DOHH2 (cell line): ENCODE data around the gene ITGA4.

Experiments
- H3F3A ChIP-seq: fragments of 200-600 bp; sonication (generic), shearing (Covaris generic); 2 replicates; pipeline ENCODE4 v1.6.0; 2016; ENCODE audit warnings: antibody characterized with exemption, mild to moderate bottlenecking; ENCODE audit not compliant: control insufficient read depth, insufficient read depth
- H3K27ac ChIP-seq: fragments of 200-600 bp; sonication (generic); 2 replicates; pipeline ENCODE4 v1.5.1; 2014; ENCODE audit warnings: low read depth, mild to moderate bottlenecking, low read length, moderate library complexity
- H3K27me3 ChIP-seq: fragments of 200-600 bp; sonication (generic); 2 replicates; pipeline ENCODE4 v1.6.1; 2014; ENCODE audit warnings: mild to moderate bottlenecking, low read length, mixed read lengths; ENCODE audit not compliant: control insufficient read depth
- H3K36me3 ChIP-seq: fragments of 200-600 bp; sonication (generic); 2 replicates; pipeline ENCODE4 v1.6.1; 2014; ENCODE audit warnings: mild to moderate bottlenecking, low read length, moderate library complexity, mixed read lengths; ENCODE audit not compliant: control insufficient read depth
- H3K4me1 ChIP-seq: fragments of 200-600 bp; sonication (generic); 2 replicates; pipeline ENCODE4 v1.6.1; 2014; ENCODE audit warnings: mild to moderate bottlenecking, low read length, mixed read lengths; ENCODE audit not compliant: control insufficient read depth
- H3K4me2 ChIP-seq: fragments of 200-600 bp; sonication (generic); 2 replicates; pipeline ENCODE4 v1.6.0; 2014; ENCODE audit warnings: mild to moderate bottlenecking, low read length, moderate library complexity
- H3K4me3 ChIP-seq: fragments of 200-600 bp; sonication (generic); 2 replicates; pipeline ENCODE4 v1.5.1; 2014; ENCODE audit warnings: mild to moderate bottlenecking, low read length, mixed read lengths
- H3K79me2 ChIP-seq: fragments of 200-600 bp; sonication (generic); 2 replicates; pipeline ENCODE4 v1.6.1; 2014; ENCODE audit warnings: mild to moderate bottlenecking, low read length, mixed read lengths; ENCODE audit not compliant: control insufficient read depth
- H3K9me2 ChIP-seq: fragments of 200-600 bp; sonication (generic); replicated peaks from 2 replicates; pipeline ENCODE4 v1.6.1; 2014; ENCODE audit warnings: mild to moderate bottlenecking, low read length, mixed read lengths; ENCODE audit not compliant: control insufficient read depth
- H3K9me3 ChIP-seq: fragments of 200-600 bp; sonication (generic); 2 replicates; pipeline ENCODE4 v1.6.1; 2014; ENCODE audit warnings: antibody characterized with exemption, low read length, mixed read lengths; ENCODE audit not compliant: control insufficient read depth, insufficient read depth
- H4K20me1 ChIP-seq: fragments of 200-600 bp; sonication (generic); 2 replicates; pipeline ENCODE4 v1.6.0; 2014; ENCODE audit warnings: low read depth, mild to moderate bottlenecking, antibody characterized with exemption, low read length, moderate library complexity; ENCODE audit not compliant: control insufficient read depth, insufficient read depth
- EZH2phosphoT487 ChIP-seq: fragments of 200-600 bp; sonication (generic); IDR thresholded peaks from 2 replicates; pipeline ENCODE4 v1.6.1; 2017; ENCODE audit warnings: borderline replicate concordance, mild to moderate bottlenecking, antibody characterized with exemption, low read length, moderate library complexity, mixed read lengths
- TF ChIP-seq, protein P1 (sequence below): fragments of 200-600 bp; sonication (generic); IDR thresholded peaks from one replicate; pipeline ENCODE4 v1.5.1; 2014; ENCODE audit warnings: antibody characterized with exemption, mild to moderate bottlenecking, low read depth, low read length; ENCODE audit not compliant: poor library complexity, severe bottlenecking

ITGA4 gene

DNA sequence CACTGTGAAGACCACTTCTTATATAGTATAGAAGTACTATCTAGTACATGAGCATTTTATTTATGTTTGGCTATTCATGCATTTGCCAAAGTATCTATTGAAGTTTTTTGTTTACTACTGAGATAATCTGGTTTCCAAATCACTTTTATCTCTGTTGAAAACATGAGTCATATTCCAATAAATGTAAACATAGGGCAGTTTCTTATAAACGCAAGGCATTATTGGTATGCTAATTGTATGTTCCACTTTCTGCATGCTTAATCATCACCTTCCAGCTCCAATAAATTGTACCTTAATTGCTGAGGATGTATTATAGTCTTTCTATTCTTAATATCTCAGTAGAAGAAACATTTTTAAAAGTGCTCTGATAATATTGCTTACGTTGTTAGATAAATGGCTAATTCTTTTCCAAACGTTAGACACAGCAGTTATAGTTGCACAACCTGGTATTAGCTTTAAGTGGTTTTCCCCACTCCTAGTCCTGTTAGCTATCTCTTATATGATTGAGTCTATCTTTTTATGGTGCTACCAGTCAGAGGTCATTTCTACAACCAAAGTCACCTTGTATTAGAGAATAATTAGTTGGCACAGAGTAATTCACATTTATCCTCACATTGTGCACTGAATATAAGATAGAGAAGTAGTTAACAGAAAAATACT lies 17.2 kb downstream of the ITGA4 start:
- Histone ChIP-seq H3K36me3 (peaks cover 66% of the 10 kb centered on the region), H3K27me3 (no peaks in the 10 kb centered on the region), H3K9me2 (no peaks in the 10 kb centered on the region), H3K9me3 (no peaks in the 10 kb centered on the region), H3K79me2 (peaks cover 44% of the 10 kb centered on the region), H3F3A (no peaks in the 10 kb centered on the region), H3K4me1 (no peaks in the 10 kb centered on the region), H3K4me2 (no peak overlapping the region), H4K20me1 (no peaks in the 10 kb centered on the region), H3K4me3 (no peak overlapping the region), H3K27ac (no peak overlapping the region)
- TF ChIP-seq, protein P1, sequence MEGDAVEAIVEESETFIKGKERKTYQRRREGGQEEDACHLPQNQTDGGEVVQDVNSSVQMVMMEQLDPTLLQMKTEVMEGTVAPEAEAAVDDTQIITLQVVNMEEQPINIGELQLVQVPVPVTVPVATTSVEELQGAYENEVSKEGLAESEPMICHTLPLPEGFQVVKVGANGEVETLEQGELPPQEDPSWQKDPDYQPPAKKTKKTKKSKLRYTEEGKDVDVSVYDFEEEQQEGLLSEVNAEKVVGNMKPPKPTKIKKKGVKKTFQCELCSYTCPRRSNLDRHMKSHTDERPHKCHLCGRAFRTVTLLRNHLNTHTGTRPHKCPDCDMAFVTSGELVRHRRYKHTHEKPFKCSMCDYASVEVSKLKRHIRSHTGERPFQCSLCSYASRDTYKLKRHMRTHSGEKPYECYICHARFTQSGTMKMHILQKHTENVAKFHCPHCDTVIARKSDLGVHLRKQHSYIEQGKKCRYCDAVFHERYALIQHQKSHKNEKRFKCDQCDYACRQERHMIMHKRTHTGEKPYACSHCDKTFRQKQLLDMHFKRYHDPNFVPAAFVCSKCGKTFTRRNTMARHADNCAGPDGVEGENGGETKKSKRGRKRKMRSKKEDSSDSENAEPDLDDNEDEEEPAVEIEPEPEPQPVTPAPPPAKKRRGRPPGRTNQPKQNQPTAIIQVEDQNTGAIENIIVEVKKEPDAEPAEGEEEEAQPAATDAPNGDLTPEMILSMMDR: no peak
- TF ChIP-seq EZH2phosphoT487: no peak

DNA sequence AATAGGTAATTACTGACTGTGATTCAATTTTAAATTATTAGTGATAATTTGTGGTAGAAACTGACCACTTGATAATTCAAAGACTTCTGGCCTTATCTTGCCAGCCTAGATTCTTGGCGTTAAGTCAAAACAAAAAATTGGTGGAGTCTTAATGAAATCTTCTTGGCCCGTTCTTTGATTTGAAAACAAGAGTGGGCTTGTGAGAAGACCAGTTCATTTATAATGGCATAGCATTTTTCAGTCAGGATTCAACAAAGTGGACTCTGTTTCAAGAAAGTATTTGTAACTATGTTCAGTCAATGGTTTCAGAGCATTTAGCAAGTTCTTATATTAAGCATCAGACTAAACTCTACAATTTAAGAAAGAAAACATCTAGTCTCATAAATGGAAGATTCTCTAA lies 26.0 kb downstream of the ITGA4 start:
- no peaks in the 10 kb centered on the region for H3F3A ChIP-seq
- no peak overlapping the region for H3K4me2 ChIP-seq
- no peaks in the 10 kb centered on the region for H3K79me2 ChIP-seq
- H3K36me3 ChIP-seq: peaks cover 86% of the 10 kb centered on the region
- no peaks in the 10 kb centered on the region for H4K20me1 ChIP-seq
- no peaks in the 10 kb centered on the region for H3K4me1 ChIP-seq
- no peak for TF ChIP-seq EZH2phosphoT487
- TF ChIP-seq, protein P1: no peak
- no peak overlapping the region for H3K27ac ChIP-seq
- H3K27me3 ChIP-seq: no peaks in the 10 kb centered on the region
- no peaks in the 10 kb centered on the region for H3K9me2 ChIP-seq
- no peak overlapping the region for H3K4me3 ChIP-seq
- no peaks in the 10 kb centered on the region for H3K9me3 ChIP-seq

- H3K4me2 ChIP-seq: no peak overlapping the region
- H4K20me1 ChIP-seq: no peaks in the 10 kb centered on the region
- H3K4me3 ChIP-seq: no peak overlapping the region
- no peaks in the 10 kb centered on the region for H3F3A ChIP-seq
- H3K36me3 ChIP-seq: peaks cover 87% of the 10 kb centered on the region
- TF ChIP-seq, protein P1: no peak
- no peaks in the 10 kb centered on the region for H3K4me1 ChIP-seq
- H3K9me2 ChIP-seq: no peaks in the 10 kb centered on the region
- H3K27me3 ChIP-seq: no peaks in the 10 kb centered on the region
- no peaks in the 10 kb centered on the region for H3K9me3 ChIP-seq
- H3K79me2 ChIP-seq: no peaks in the 10 kb centered on the region
- no peak overlapping the region for H3K27ac ChIP-seq
These were observed 26.7 kb downstream of the ITGA4 start for GRCh38 chr2:181483876-181484275.
